NCI-H446 treated with DMSO at 0.1 percent for 48 hours (cell line): Measurements from ENCODE around the gene FAM187B.

Source experiments
- DNase-seq: peaks from one replicate; lab custom pipeline; 2025; lab: John Stamatoyannopoulos, UW

Gene FAM187B

DNA sequence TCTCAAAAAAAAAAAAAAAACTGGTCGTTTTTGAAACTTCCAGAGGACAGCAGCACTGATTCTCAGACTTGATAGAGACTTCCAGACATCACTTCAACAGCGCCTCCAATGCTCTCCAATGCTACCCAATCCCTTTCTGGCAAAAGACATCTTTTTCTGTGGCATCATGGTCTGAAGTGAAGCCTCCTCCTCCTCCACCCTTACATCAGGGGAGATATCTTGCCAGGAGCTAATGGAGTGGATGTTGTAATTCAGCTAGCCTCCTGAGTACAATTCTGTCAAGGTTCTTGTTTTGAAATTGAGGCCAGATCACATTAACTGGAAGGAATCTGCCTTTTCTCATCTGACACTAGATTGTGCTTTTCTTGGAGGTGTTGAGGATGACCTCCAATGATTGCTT lies 49.8 kb downstream of the FAM187B start:
- no peak for DNase-seq

DNA sequence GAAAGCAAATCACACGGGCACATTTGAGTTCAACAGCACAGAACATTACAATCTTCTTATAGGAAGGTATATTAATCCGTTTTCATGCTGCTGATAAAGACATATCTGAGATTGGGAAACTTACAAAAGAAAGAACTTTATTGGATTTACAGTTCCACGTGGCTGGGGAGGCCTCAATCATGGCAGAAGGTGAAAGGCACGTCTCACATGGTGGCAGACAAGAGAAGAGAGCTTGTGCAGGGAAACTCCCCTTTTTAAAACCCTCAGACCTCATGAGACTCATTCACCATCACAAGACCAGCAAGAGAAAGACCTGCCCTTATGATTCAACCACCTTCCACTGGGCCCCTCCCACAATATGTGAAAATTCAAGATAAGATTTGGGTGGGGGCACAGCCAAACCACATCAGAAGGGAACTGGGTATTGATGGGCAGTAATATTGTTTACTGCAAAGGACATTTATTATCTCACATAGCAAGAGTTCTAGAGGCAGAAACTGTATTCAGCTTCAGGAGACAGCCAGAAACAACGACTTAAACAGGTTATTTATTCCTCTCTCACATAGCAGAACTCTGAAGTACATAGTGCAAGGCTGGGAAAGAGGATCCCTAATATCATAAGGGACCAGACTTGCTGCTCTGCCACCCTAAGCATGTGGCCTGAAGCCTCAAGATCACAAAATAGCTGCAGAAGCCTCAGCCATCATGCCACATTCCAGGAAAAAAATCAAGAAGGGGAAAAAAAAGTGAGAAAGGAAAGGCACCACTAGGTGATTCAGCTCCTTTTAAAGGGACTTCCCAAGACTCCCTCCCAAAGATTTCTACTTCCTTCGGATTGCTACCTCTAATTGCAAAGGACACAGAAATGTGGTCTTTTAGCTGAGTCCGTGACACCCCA lies 50.9 kb downstream of the FAM187B start:
- DNase-seq: no peak

DNA sequence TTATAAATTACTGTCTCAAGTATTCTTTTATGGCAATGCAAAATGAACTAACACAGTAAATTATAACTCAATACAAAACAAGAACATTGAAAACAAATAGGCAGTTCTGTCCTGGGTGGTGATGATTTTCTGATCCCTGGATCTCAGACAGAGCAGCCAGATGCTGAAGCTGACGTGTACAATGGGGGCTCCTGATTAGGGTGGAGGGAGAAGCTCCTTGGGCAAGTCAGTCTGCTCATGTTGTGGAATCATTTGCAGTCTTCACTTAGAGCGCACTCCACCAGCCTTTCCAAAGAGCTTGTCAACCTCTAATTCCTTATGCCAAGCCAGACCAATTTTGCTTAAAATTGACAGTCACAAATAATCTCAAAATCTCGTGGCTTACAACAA lies 52.4 kb downstream of the FAM187B start:
- no peak for DNase-seq
